SK-N-SH (cell line): Measurements from ENCODE around the gene LY6G6C. TPM values are rescaled to one million over a fixed set of nuclear protein-coding genes. Genes with fewer than 3 reads are reported as not detected.
A peak's percentile ranks its signal among the peaks of the same experiment; 100 is the strongest.

Experiments used
- CTCF ChIA-PET: fragments of 300-600, 350-600 bp; formaldehyde crosslinking; extraction: SDS; loops from one replicate; lab custom pipeline; 2021; lab: Yijun Ruan, JAX
- POLR2A ChIA-PET: fragments of 350-600 bp; sonication (Branson Sonifier 250); formaldehyde crosslinking; extraction: SDS; loops from one replicate; lab custom pipeline; 2020; ENCODE audit warnings: antibody characterized with exemption, inconsistent platforms; lab: Yijun Ruan, JAX
- DNase-seq: peaks from one replicate; pipeline ENCODE4 v3.0.0; 2012
- H2AFZ ChIP-seq: fragments of 200-600 bp; sonication (generic); 2 replicates; pipeline ENCODE4 v1.8.1; 2016; ENCODE audit warnings: antibody characterized with exemption, mild to moderate bottlenecking, low read depth
- H3F3A ChIP-seq: fragments of 200-600 bp; sonication (generic); replicated peaks from 2 replicates; pipeline ENCODE3; 2016; ENCODE audit warnings: antibody characterized with exemption, mild to moderate bottlenecking; ENCODE audit not compliant: insufficient read depth
- H3K27ac ChIP-seq, 2 experiments: fragments of 200-500 bp in 1 of 2; fragments of 200-600 bp in 1 of 2; sonication (Bioruptor generic) in 1 of 2; sonication (generic), shearing (Covaris generic) in 1 of 2; 2 replicates each; pipeline versions ENCODE4 v1.5.1 to v1.6.1; 2014 to 2016; ENCODE audit warnings: low read depth in 2 of 2, inconsistent platforms in 1 of 2, low read length in 1 of 2, mild to moderate bottlenecking in 1 of 2, mixed read lengths in 1 of 2
- H3K27me3 ChIP-seq: fragments of 200-600 bp; sonication (generic), shearing (Covaris generic); 2 replicates; pipeline ENCODE4 v1.6.1; 2016; ENCODE audit warnings: mixed run types; ENCODE audit not compliant: insufficient read depth
- H3K36me3 ChIP-seq, 2 experiments: fragments of 200-500 bp in 1 of 2; fragments of 200-600 bp in 1 of 2; sonication (Bioruptor generic) in 1 of 2; sonication (generic) in 1 of 2; replicated peaks in 1 of 2; 2 replicates each; pipeline versions ENCODE3 to v1.5.1; 2014 to 2016; ENCODE audit warnings: low read length in 1 of 2, mild to moderate bottlenecking in 1 of 2; ENCODE audit not compliant: insufficient read depth in 2 of 2, control insufficient read depth in 1 of 2
- H3K4me1 ChIP-seq, 2 experiments: fragments of 200-500 bp in 1 of 2; fragments of 200-600 bp in 1 of 2; sonication (Bioruptor generic) in 1 of 2; sonication (generic), shearing (Covaris generic) in 1 of 2; 2 replicates each; pipeline versions ENCODE4 v1.5.1 to v1.6.1; 2014 to 2016; ENCODE audit warnings: low read depth in 1 of 2, low read length in 1 of 2, mixed run types in 1 of 2; ENCODE audit not compliant: insufficient read depth in 2 of 2, control insufficient read depth in 1 of 2
- H3K4me2 ChIP-seq: fragments of 200-600 bp; sonication (generic), shearing (Covaris generic); 2 replicates; pipeline ENCODE4 v1.6.1; 2017; ENCODE audit warnings: mixed run types
- H3K4me3 ChIP-seq, 2 experiments: fragments of 200-500 bp in 1 of 2; fragments of 200-600 bp in 1 of 2; sonication (Bioruptor generic) in 1 of 2; sonication (generic), shearing (Covaris generic) in 1 of 2; 2 replicates each; pipeline versions ENCODE4 v1.5.1 to v1.8.1; 2014 to 2016; ENCODE audit warnings: low read depth in 2 of 2, inconsistent platforms in 1 of 2, low read length in 1 of 2, mild to moderate bottlenecking in 1 of 2, mixed read lengths in 1 of 2, moderate library complexity in 1 of 2
- H3K79me2 ChIP-seq: fragments of 200-600 bp; sonication (generic); 2 replicates; pipeline ENCODE4 v1.8.1; 2017; ENCODE audit warnings: mild to moderate bottlenecking; ENCODE audit not compliant: insufficient read depth
- H3K9ac ChIP-seq: fragments of 200-600 bp; sonication (generic); 2 replicates; pipeline ENCODE4 v1.6.1; 2017; ENCODE audit warnings: mixed run types
- H3K9me2 ChIP-seq: fragments of 200-600 bp; sonication (generic); 2 replicates; pipeline ENCODE4 v1.6.1; 2017; ENCODE audit warnings: mixed run types
- H3K9me3 ChIP-seq: fragments of 200-600 bp; sonication (generic); 2 replicates; pipeline ENCODE4 v1.6.1; 2017; ENCODE audit warnings: mixed run types, mild to moderate bottlenecking, moderate library complexity
- H4K20me1 ChIP-seq: fragments of 200-600 bp; sonication (generic); 2 replicates; pipeline ENCODE4 v1.6.1; 2017; ENCODE audit warnings: mild to moderate bottlenecking, mixed run types; ENCODE audit not compliant: insufficient read depth
- FOSL2 ChIP-seq: IDR thresholded peaks from 2 replicates; pipeline ENCODE4 v1.4.0; 2012; ENCODE audit warnings: low read depth, mild to moderate bottlenecking, moderate library complexity, borderline replicate concordance
- JUND ChIP-seq: IDR thresholded peaks from 2 replicates; pipeline ENCODE4 v1.4.0; 2012
- MAX ChIP-seq: IDR thresholded peaks from 2 replicates; pipeline ENCODE4 v1.4.0; 2012; ENCODE audit warnings: low read depth
- NFIC ChIP-seq: IDR thresholded peaks from 2 replicates; pipeline ENCODE4 v1.4.0; 2012; ENCODE audit warnings: borderline replicate concordance
- PBX3 ChIP-seq: IDR thresholded peaks from 2 replicates; pipeline ENCODE4; 2012
- POLR2AphosphoS5 ChIP-seq: IDR thresholded peaks from 2 replicates; pipeline ENCODE4 v1.6.1; 2012; ENCODE audit warnings: low read depth, low read length
- RCOR1 ChIP-seq: fragments of 150-350 bp; IDR thresholded peaks from 2 replicates; pipeline ENCODE4 v1.6.1; 2017; ENCODE audit warnings: antibody characterized with exemption, low read length
- REST ChIP-seq: IDR thresholded peaks from 2 replicates; pipeline ENCODE4 v1.6.1; 2012; ENCODE audit warnings: mild to moderate bottlenecking, low read depth, low read length, moderate library complexity
- TCF12 ChIP-seq: IDR thresholded peaks from 2 replicates; pipeline ENCODE4 v1.4.0; 2012
- WGBS: methylation state at CpG from one replicate; pipeline ENCODE4 v1.1.6; 2017; ENCODE audit warnings: low lambda C conversion rate; 5-methylcytosine and 5-hydroxymethylcytosine counted together
- polyA plus RNA-seq, 3 experiments: library from polyadenylated mRNA; depleted of rRNA; stranded (reverse); fragments of >200 nt; gene quantifications; 2 replicates each; pipeline ENCODE4 v1.2.3, GENCODE V29; 2012

LY6G6C gene
- polyA plus RNA-seq, 1 of the 3 experiments (the other 2 are of a cell fraction): not detected

GRCh38 chr6:31758281-31758680, 36.7 kb upstream of the LY6G6C start (continued):
- no peak for TF ChIP-seq REST

GRCh38 chr6:31752739-31753319, 31.3 kb upstream of the LY6G6C start:
- TF ChIP-seq MAX (no peak), TCF12 (peak; percentile 36; the same call in 1 of the 2 replicates), POLR2AphosphoS5 (peak; percentile 10; the same call in 1 of the 2 replicates), FOSL2 (peak; percentile 76; the same call in 1 of the 2 replicates), JUND (peak; percentile 75), RCOR1 (no peak), PBX3 (peak; percentile 79), NFIC (0 out of 2 replicates have a peak, but pooled peaks have one; percentile 21)
- ChIA-PET CTCF (interaction anchor here (1.0 to 1.4 kb wide), 3 partner anchors 17 to 78 kb away, joined by 3 to 7 read pairs (median 5); no protein-coding TSS in a partner anchor), POLR2A (no interaction called here)
- peak overlapping the region; percentile 55; the same call in 1 of the 2 replicates for H3K9ac ChIP-seq
- peak overlapping the region; percentile 59 for H3K4me2 ChIP-seq
- no peak for DNase-seq
- H3F3A ChIP-seq: peaks cover 26% of the 10 kb centered on the region
- WGBS: 34% methylated on average over 8 of the region's 8 CpGs
- no peaks in the 10 kb centered on the region; the same call in 1 of the 2 replicates for H3K79me2 ChIP-seq
- H3K27ac ChIP-seq: peak overlapping the region in 1 of 2 experiments; percentile 84; a peak in 2 of 4 replicates
- H2AFZ ChIP-seq: no peak overlapping the region
- H3K36me3 ChIP-seq: peaks cover 0 to 6% of the 10 kb centered on the region in 2 experiments
- H3K27me3 ChIP-seq: no peaks in the 10 kb centered on the region
- no peaks in the 10 kb centered on the region for H4K20me1 ChIP-seq
- H3K9me3 ChIP-seq: no peaks in the 10 kb centered on the region
- H3K4me3 ChIP-seq: no peak overlapping the region
- no peaks in the 10 kb centered on the region for H3K9me2 ChIP-seq
- 0 out of 4 replicates have a peak, but pooled peaks cover 0 to 3% of the 10 kb centered on the region in 2 experiments for H3K4me1 ChIP-seq
